Epithelial cell of esophagus (primary cell): ENCODE results near the gene S100A1.

Source experiments
- DNase-seq: peaks from one replicate; pipeline ENCODE4 v3.0.0; 2010; ENCODE audit warnings: low read depth
- H3K4me3 ChIP-seq: 2 replicates; pipeline ENCODE4 v1.5.1; 2011; ENCODE audit warnings: mild to moderate bottlenecking, low read length, control low read depth
- CTCF ChIP-seq: IDR thresholded peaks from 2 replicates; pipeline ENCODE4 v1.5.1; 2011; ENCODE audit warnings: low read depth, mild to moderate bottlenecking, low read length, control low read depth, inconsistent platforms; ENCODE audit not compliant: insufficient read depth; ENCODE audit errors: missing control alignments

Gene S100A1

GRCh38 chr1:153614189-153614900 is 13.9 kb upstream of the S100A1 start:
- DNase-seq = no peak
- peak overlapping the region; percentile 100 for H3K4me3 ChIP-seq
- peak; percentile 31 for TF ChIP-seq CTCF

GRCh38 chr1:153614906-153615305 is 13.3 kb upstream of the S100A1 start:
- H3K4me3 ChIP-seq = peak overlapping the region; percentile 100
- DNase-seq = no peak
- no peak for TF ChIP-seq CTCF

GRCh38 chr1:153615406-153615805 is 12.8 kb upstream of the S100A1 start:
- no peak for TF ChIP-seq CTCF
- H3K4me3 ChIP-seq = peak overlapping the region; percentile 100
- peak; percentile 70 for DNase-seq

- peak within 1 kb of the TSS; percentile 100 for H3K4me3 ChIP-seq
- no peak for TF ChIP-seq CTCF
- DNase-seq = peak; percentile 96
Measured at GRCh38 chr1:153616144-153616916, 11.9 kb upstream of the S100A1 start, which contains the start of gene S100A14. Gene S100A14, minus strand, starts transcription at chr1:153616325. Its CDS starts 467 bp downstream, at chr1:153615858.

GRCh38 chr1:153616917-153617311 is 11.3 kb upstream of the S100A1 start:
- peak; percentile 85 for DNase-seq
- peak overlapping the region; percentile 100 for H3K4me3 ChIP-seq
- no peak for TF ChIP-seq CTCF

- peak; percentile 86 for DNase-seq
- TF ChIP-seq CTCF = peak; percentile 86
- no peak overlapping the region for H3K4me3 ChIP-seq
Measured at GRCh38 chr1:153617663-153618062, 10.6 kb upstream of the S100A1 start.

GRCh38 chr1:153619171-153619570 is 9.1 kb upstream of the S100A1 start:
- no peak for TF ChIP-seq CTCF
- no peak for DNase-seq
- H3K4me3 ChIP-seq = no peak overlapping the region
